ENCODE data around the gene SQSTM1. TPM values are rescaled to one million over a fixed set of nuclear protein-coding genes. Genes with fewer than 3 reads are reported as not detected.

Gene SQSTM1
- 100 to 1,000 TPM; 474 to 707 (median 657) TPM for total RNA-seq
- 170 TPM for total RNA-seq (2013)

- peaks cover 26% of the 10 kb centered on the region for H3K36me3 ChIP-seq (ENCODE audit: control insufficient read depth, insufficient read depth, low read length)
- Mint-ChIP-seq H3K27me3 (ENCODE audit: low read depth in 2 of 2) (peaks cover 0 to 2% of the 10 kb centered on the region in 2 donors), H3K4me1 (peaks cover 38 to 62% of the 10 kb centered on the region in 2 donors), H3K4me3 (peak within 1 kb of the TSS; percentile 96), H3K36me3 (peaks cover 7% of the 10 kb centered on the region), H3K27ac (peak within 1 kb of the TSS; percentile 97 to 98), H3K9me3 (no peaks in the 10 kb centered on the region)
- peak; percentile 47 to 68 (median 50) for ATAC-seq
- peak; percentile 90 to 92 for DNase-seq
- H3K27ac ChIP-seq (ENCODE audit: low read length): peak within 1 kb of the TSS; percentile 100
- peak within 1 kb of the TSS; percentile 96 for H3K4me3 ChIP-seq (ENCODE audit: low read length)
- H3K9me3 ChIP-seq (ENCODE audit: control insufficient read depth, insufficient read depth, low read length): no peaks in the 10 kb centered on the region
- TF ChIP-seq, protein P1, sequence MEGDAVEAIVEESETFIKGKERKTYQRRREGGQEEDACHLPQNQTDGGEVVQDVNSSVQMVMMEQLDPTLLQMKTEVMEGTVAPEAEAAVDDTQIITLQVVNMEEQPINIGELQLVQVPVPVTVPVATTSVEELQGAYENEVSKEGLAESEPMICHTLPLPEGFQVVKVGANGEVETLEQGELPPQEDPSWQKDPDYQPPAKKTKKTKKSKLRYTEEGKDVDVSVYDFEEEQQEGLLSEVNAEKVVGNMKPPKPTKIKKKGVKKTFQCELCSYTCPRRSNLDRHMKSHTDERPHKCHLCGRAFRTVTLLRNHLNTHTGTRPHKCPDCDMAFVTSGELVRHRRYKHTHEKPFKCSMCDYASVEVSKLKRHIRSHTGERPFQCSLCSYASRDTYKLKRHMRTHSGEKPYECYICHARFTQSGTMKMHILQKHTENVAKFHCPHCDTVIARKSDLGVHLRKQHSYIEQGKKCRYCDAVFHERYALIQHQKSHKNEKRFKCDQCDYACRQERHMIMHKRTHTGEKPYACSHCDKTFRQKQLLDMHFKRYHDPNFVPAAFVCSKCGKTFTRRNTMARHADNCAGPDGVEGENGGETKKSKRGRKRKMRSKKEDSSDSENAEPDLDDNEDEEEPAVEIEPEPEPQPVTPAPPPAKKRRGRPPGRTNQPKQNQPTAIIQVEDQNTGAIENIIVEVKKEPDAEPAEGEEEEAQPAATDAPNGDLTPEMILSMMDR (IDR thresholded peaks at IDR 0.05): no peak
- H3K27me3 ChIP-seq (ENCODE audit: control insufficient read depth, insufficient read depth, low read length): no peaks in the 10 kb centered on the region
- WGBS (ENCODE audit: insufficient coverage): under 1% methylated on average over 81 of the region's 81 CpGs
- H3K4me1 ChIP-seq (ENCODE audit: control insufficient read depth, insufficient read depth, low read length): peaks cover 64% of the 10 kb centered on the region
- intact Hi-C loops (cut with micrococcal nuclease): loop anchor here (1.0 to 2.0 kb wide), 3 partner anchors 9 to 16 kb away; partner anchors contain the start of gene MGAT4B
Measured at GRCh38 chr5:179820483-179821297, at the start of gene SQSTM1. SQSTM1 (plus strand) TSS chr5:179820905; CDS start chr5:179820937, 32 bp downstream.

DNA sequence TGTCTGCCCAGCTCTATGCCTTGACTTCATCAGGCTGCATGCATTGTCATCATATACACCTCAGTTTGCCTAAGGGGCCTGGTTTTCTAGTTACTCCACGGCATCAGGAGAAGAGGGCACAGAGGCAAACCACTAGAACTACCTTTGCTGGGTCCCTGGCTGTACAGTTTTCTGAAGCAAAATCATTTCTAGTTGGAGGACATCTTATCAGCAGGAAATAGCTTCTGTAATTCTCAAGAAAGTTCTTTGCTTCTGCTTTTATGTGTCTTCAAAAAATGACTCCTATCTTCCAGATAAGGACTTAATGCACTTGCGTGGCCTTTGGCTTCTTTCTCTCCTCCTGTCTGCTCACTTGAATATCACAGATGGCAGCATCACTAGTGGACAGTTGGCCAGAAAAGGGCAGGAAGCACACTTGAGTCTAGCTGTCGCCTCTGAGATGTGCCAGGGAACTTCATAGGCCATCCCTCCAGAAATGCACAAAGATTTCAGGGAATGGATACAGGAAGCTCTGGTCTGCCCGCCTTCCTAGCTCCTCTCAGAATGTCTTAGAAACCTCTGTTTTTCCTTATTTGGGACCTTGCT is 49.3 kb upstream of the SQSTM1 start:
- no peaks in the 10 kb centered on the region for H3K27me3 ChIP-seq (ENCODE audit: control insufficient read depth, insufficient read depth, low read length)
- Mint-ChIP-seq H3K36me3 (no peaks in the 10 kb centered on the region), H3K9me3 (no peaks in the 10 kb centered on the region), H3K27ac (no peak overlapping the region), H3K27me3 (ENCODE audit: low read depth in 2 of 2) (no peaks in the 10 kb centered on the region), H3K4me1 (peaks cover 8 to 11% of the 10 kb centered on the region in 2 donors), H3K4me3 (no peak overlapping the region)
- DNase-seq (no peak), ATAC-seq (no peak)
- TF ChIP-seq, protein P1 (IDR thresholded peaks at IDR 0.05): no peak
- WGBS (ENCODE audit: insufficient coverage): 86% methylated on average over 4 of the region's 4 CpGs
- intact Hi-C loops (cut with micrococcal nuclease): no loop called here
- H3K4me3 ChIP-seq (ENCODE audit: low read length): no peak overlapping the region
- H3K9me3 ChIP-seq (ENCODE audit: control insufficient read depth, insufficient read depth, low read length): no peaks in the 10 kb centered on the region
- peaks cover 85% of the 10 kb centered on the region for H3K36me3 ChIP-seq (ENCODE audit: control insufficient read depth, insufficient read depth, low read length)
- H3K27ac ChIP-seq (ENCODE audit: low read length): no peak overlapping the region
- H3K4me1 ChIP-seq (ENCODE audit: control insufficient read depth, insufficient read depth, low read length): peaks cover 4% of the 10 kb centered on the region

DNA sequence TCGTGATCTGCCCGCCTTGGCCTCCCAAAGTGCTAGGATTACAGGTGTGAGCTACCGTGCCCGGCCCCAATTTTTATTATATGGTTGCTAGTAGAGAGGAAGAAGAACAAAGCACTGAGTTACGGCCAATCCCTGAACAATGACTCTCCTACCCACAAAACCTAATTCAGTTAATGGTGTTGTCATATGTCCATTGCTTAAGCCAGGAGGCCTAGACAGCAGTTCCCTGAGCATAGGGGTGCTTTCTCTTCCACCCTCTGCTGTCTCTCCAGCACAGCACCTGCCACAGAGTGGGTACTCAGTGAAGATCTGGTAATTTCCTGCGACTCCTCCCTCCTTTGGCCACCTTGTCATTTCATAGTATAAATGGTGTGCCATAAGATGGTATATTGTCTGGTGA is 48.4 kb upstream of the SQSTM1 start:
- TF ChIP-seq, protein P1 (IDR thresholded peaks at IDR 0.05): no peak
- DNase-seq (no peak), ATAC-seq (peak in 1 of 3 donors; percentile 61)
- H3K36me3 Mint-ChIP-seq: no peaks in the 10 kb centered on the region
- H3K27ac Mint-ChIP-seq: no peak overlapping the region
- no peaks in the 10 kb centered on the region for H3K9me3 ChIP-seq (ENCODE audit: control insufficient read depth, insufficient read depth, low read length)
- no peak overlapping the region for H3K27ac ChIP-seq (ENCODE audit: low read length)
- no peak overlapping the region for H3K4me3 Mint-ChIP-seq
- H3K4me1 Mint-ChIP-seq: peaks cover 4 to 11% of the 10 kb centered on the region in 2 donors
- peaks cover 3% of the 10 kb centered on the region for H3K4me1 ChIP-seq (ENCODE audit: control insufficient read depth, insufficient read depth, low read length)
- 92% methylated on average over 3 of the region's 6 CpGs for WGBS (ENCODE audit: insufficient coverage)
- no peaks in the 10 kb centered on the region for H3K27me3 ChIP-seq (ENCODE audit: control insufficient read depth, insufficient read depth, low read length)
- H3K9me3 Mint-ChIP-seq: no peaks in the 10 kb centered on the region
- H3K27me3 Mint-ChIP-seq (ENCODE audit: low read depth in 2 of 2): no peaks in the 10 kb centered on the region
- intact Hi-C loops (cut with micrococcal nuclease): no loop called here
- H3K4me3 ChIP-seq (ENCODE audit: low read length): no peak overlapping the region
- H3K36me3 ChIP-seq (ENCODE audit: control insufficient read depth, insufficient read depth, low read length): peaks cover 80% of the 10 kb centered on the region
